Measurements from ENCODE around the gene CRB1.

The CRB1 gene

GRCh38 chr1:197451381-197451780 lies 183.3 kb downstream of the CRB1 start:
- Histone ChIP-seq H2AFZ (ENCODE audit: low read length) (no peak overlapping the region), H3K14ac (ENCODE audit: low read length) (no peak overlapping the region), H3K9me3 (replicated peaks in 1 of 2; ENCODE audit: control insufficient read depth in 2 of 2, insufficient read depth in 1 of 2, low read depth in 1 of 2, low read length in 2 of 2) (no peaks in the 10 kb centered on the region), H3K4me2 (ENCODE audit: insufficient read depth, low read length, poor library complexity, severe bottlenecking) (no peak overlapping the region), H3K36me3 (replicated peaks in 1 of 2; ENCODE audit: control insufficient read depth in 2 of 2, insufficient read depth in 2 of 2, low read length in 2 of 2) (no peaks in the 10 kb centered on the region), H3K4me1 (ENCODE audit: control insufficient read depth in 2 of 2, insufficient read depth in 1 of 2, low read depth in 1 of 2, low read length in 2 of 2) (no peaks in the 10 kb centered on the region), H3K4ac (ENCODE audit: low read length) (no peak overlapping the region), H3K79me1 (ENCODE audit: low read depth, low read length) (no peaks in the 10 kb centered on the region), H2BK120ac (ENCODE audit: low read depth, low read length) (no peak overlapping the region), H3K4me3 (ENCODE audit: low read length in 2 of 2) (no peak overlapping the region), H3K27ac (replicated peaks; ENCODE audit: low read length) (no peak overlapping the region), H4K91ac (ENCODE audit: low read depth, low read length, poor library complexity) (no peak overlapping the region), H3K23ac (ENCODE audit: low read depth, low read length, poor library complexity) (no peak overlapping the region), H2BK15ac (ENCODE audit: low read length) (no peak overlapping the region), H4K8ac (ENCODE audit: low read depth, low read length) (no peak overlapping the region), H2BK5ac (ENCODE audit: low read length) (no peak overlapping the region), H3K27me3 (ENCODE audit: control insufficient read depth in 3 of 3, insufficient read depth in 3 of 3, low read depth in 1 of 3, low read length in 3 of 3) (no peaks in the 10 kb centered on the region), H2AK5ac (ENCODE audit: low read depth, low read length) (no peak overlapping the region), H3K9ac (ENCODE audit: low read depth, low read length, poor library complexity) (no peak overlapping the region), H3K18ac (ENCODE audit: low read length) (no peak overlapping the region), H2BK12ac (ENCODE audit: low read length) (no peak overlapping the region)
- WGBS, 2 donors (ENCODE audit: extremely low coverage in 2 of 2, insufficient read length in 2 of 2, insufficient replicate concordance in 1 of 2) = no CpG with 5 or more reads among the region's 5 CpGs
- DNase-seq (ENCODE audit: low spot score) = no peak

- H3K18ac ChIP-seq (ENCODE audit: low read length) = no peak overlapping the region
- WGBS, 2 donors (ENCODE audit: extremely low coverage in 2 of 2, insufficient read length in 2 of 2, insufficient replicate concordance in 1 of 2) = no CpG with 5 or more reads among the region's 1 CpG
- no peak overlapping the region for H2BK12ac ChIP-seq (ENCODE audit: low read length)
- no peaks in the 10 kb centered on the region for H3K9me3 ChIP-seq (replicated peaks in 1 of 2; ENCODE audit: control insufficient read depth in 2 of 2, insufficient read depth in 1 of 2, low read depth in 1 of 2, low read length in 2 of 2)
- no peak overlapping the region for H4K8ac ChIP-seq (ENCODE audit: low read depth, low read length)
- H2AK5ac ChIP-seq (ENCODE audit: low read depth, low read length) = no peak overlapping the region
- no peak overlapping the region for H3K23ac ChIP-seq (ENCODE audit: low read depth, low read length, poor library complexity)
- no peak overlapping the region for H2BK5ac ChIP-seq (ENCODE audit: low read length)
- H3K4me2 ChIP-seq (ENCODE audit: insufficient read depth, low read length, poor library complexity, severe bottlenecking) = no peak overlapping the region
- no peak overlapping the region for H3K9ac ChIP-seq (ENCODE audit: low read depth, low read length, poor library complexity)
- H3K4me3 ChIP-seq (ENCODE audit: low read length in 2 of 2) = no peak overlapping the region
- no peak for DNase-seq (ENCODE audit: low spot score)
- no peaks in the 10 kb centered on the region for H3K27me3 ChIP-seq (ENCODE audit: control insufficient read depth in 3 of 3, insufficient read depth in 3 of 3, low read depth in 1 of 3, low read length in 3 of 3)
- H2AFZ ChIP-seq (ENCODE audit: low read length) = no peak overlapping the region
- no peak overlapping the region for H2BK120ac ChIP-seq (ENCODE audit: low read depth, low read length)
- no peak overlapping the region for H3K4ac ChIP-seq (ENCODE audit: low read length)
- no peaks in the 10 kb centered on the region for H3K79me1 ChIP-seq (ENCODE audit: low read depth, low read length)
- no peak overlapping the region for H4K91ac ChIP-seq (ENCODE audit: low read depth, low read length, poor library complexity)
- no peaks in the 10 kb centered on the region for H3K4me1 ChIP-seq (ENCODE audit: control insufficient read depth in 2 of 2, insufficient read depth in 1 of 2, low read depth in 1 of 2, low read length in 2 of 2)
- H2BK15ac ChIP-seq (ENCODE audit: low read length) = no peak overlapping the region
- H3K27ac ChIP-seq (replicated peaks; ENCODE audit: low read length) = no peak overlapping the region
- no peak overlapping the region for H3K14ac ChIP-seq (ENCODE audit: low read length)
- H3K36me3 ChIP-seq (replicated peaks in 1 of 2; ENCODE audit: control insufficient read depth in 2 of 2, insufficient read depth in 2 of 2, low read length in 2 of 2) = no peaks in the 10 kb centered on the region
Observed at GRCh38 chr1:197453376-197454058, 185.5 kb downstream of the CRB1 start.

- Histone ChIP-seq H3K23ac (ENCODE audit: low read depth, low read length, poor library complexity) (no peak overlapping the region), H3K9ac (ENCODE audit: low read depth, low read length, poor library complexity) (no peak overlapping the region), H3K14ac (ENCODE audit: low read length) (no peak overlapping the region), H4K91ac (ENCODE audit: low read depth, low read length, poor library complexity) (no peak overlapping the region), H3K9me3 (replicated peaks in 1 of 2; ENCODE audit: control insufficient read depth in 2 of 2, insufficient read depth in 1 of 2, low read depth in 1 of 2, low read length in 2 of 2) (no peaks in the 10 kb centered on the region), H3K4ac (ENCODE audit: low read length) (no peak overlapping the region), H3K27me3 (ENCODE audit: control insufficient read depth in 3 of 3, insufficient read depth in 3 of 3, low read depth in 1 of 3, low read length in 3 of 3) (no peaks in the 10 kb centered on the region), H3K18ac (ENCODE audit: low read length) (no peak overlapping the region), H3K79me1 (ENCODE audit: low read depth, low read length) (no peaks in the 10 kb centered on the region), H2BK120ac (ENCODE audit: low read depth, low read length) (no peak overlapping the region), H2BK15ac (ENCODE audit: low read length) (no peak overlapping the region), H3K27ac (replicated peaks; ENCODE audit: low read length) (no peak overlapping the region), H2AFZ (ENCODE audit: low read length) (no peak overlapping the region), H4K8ac (ENCODE audit: low read depth, low read length) (no peak overlapping the region), H2AK5ac (ENCODE audit: low read depth, low read length) (no peak overlapping the region), H3K36me3 (replicated peaks in 1 of 2; ENCODE audit: control insufficient read depth in 2 of 2, insufficient read depth in 2 of 2, low read length in 2 of 2) (no peaks in the 10 kb centered on the region), H3K4me1 (ENCODE audit: control insufficient read depth in 2 of 2, insufficient read depth in 1 of 2, low read depth in 1 of 2, low read length in 2 of 2) (peaks cover 5 to 7% of the 10 kb centered on the region in 2 donors), H3K4me3 (ENCODE audit: low read length in 2 of 2) (no peak overlapping the region), H2BK12ac (ENCODE audit: low read length) (no peak overlapping the region), H3K4me2 (ENCODE audit: insufficient read depth, low read length, poor library complexity, severe bottlenecking) (no peak overlapping the region), H2BK5ac (ENCODE audit: low read length) (no peak overlapping the region)
- DNase-seq (ENCODE audit: low spot score) = no peak
- WGBS, 2 donors (ENCODE audit: extremely low coverage in 2 of 2, insufficient read length in 2 of 2, insufficient replicate concordance in 1 of 2) = no CpG with 5 or more reads among the region's 5 CpGs
Observed at GRCh38 chr1:197462539-197462938, 194.5 kb downstream of the CRB1 start.

GRCh38 chr1:197463142-197463541 lies 195.1 kb downstream of the CRB1 start:
- Histone ChIP-seq H2BK5ac (ENCODE audit: low read length) (no peak overlapping the region), H3K4me2 (ENCODE audit: insufficient read depth, low read length, poor library complexity, severe bottlenecking) (no peak overlapping the region), H3K4ac (ENCODE audit: low read length) (no peak overlapping the region), H3K9me3 (replicated peaks in 1 of 2; ENCODE audit: control insufficient read depth in 2 of 2, insufficient read depth in 1 of 2, low read depth in 1 of 2, low read length in 2 of 2) (no peaks in the 10 kb centered on the region), H4K91ac (ENCODE audit: low read depth, low read length, poor library complexity) (no peak overlapping the region), H3K14ac (ENCODE audit: low read length) (no peak overlapping the region), H3K18ac (ENCODE audit: low read length) (no peak overlapping the region), H3K27ac (replicated peaks; ENCODE audit: low read length) (no peak overlapping the region), H2BK12ac (ENCODE audit: low read length) (no peak overlapping the region), H3K4me1 (ENCODE audit: control insufficient read depth in 2 of 2, insufficient read depth in 1 of 2, low read depth in 1 of 2, low read length in 2 of 2) (peaks cover 5 to 7% of the 10 kb centered on the region in 2 donors), H3K9ac (ENCODE audit: low read depth, low read length, poor library complexity) (no peak overlapping the region), H2AK5ac (ENCODE audit: low read depth, low read length) (no peak overlapping the region), H3K4me3 (ENCODE audit: low read length in 2 of 2) (no peak overlapping the region), H3K27me3 (ENCODE audit: control insufficient read depth in 3 of 3, insufficient read depth in 3 of 3, low read depth in 1 of 3, low read length in 3 of 3) (no peaks in the 10 kb centered on the region), H3K36me3 (replicated peaks in 1 of 2; ENCODE audit: control insufficient read depth in 2 of 2, insufficient read depth in 2 of 2, low read length in 2 of 2) (no peaks in the 10 kb centered on the region), H2BK15ac (ENCODE audit: low read length) (no peak overlapping the region), H2BK120ac (ENCODE audit: low read depth, low read length) (no peak overlapping the region), H4K8ac (ENCODE audit: low read depth, low read length) (no peak overlapping the region), H2AFZ (ENCODE audit: low read length) (no peak overlapping the region), H3K79me1 (ENCODE audit: low read depth, low read length) (no peaks in the 10 kb centered on the region), H3K23ac (ENCODE audit: low read depth, low read length, poor library complexity) (no peak overlapping the region)
- no peak for DNase-seq (ENCODE audit: low spot score)
